ENCODE data around the gene LIFR. TPM values are rescaled to one million over a fixed set of nuclear protein-coding genes. Genes with fewer than 3 reads are reported as not detected.

Gene LIFR
- total RNA-seq, 2 donors from 2014 or later = 68.5 to 120 TPM

GRCh38 chr5:38453921-38454320 is 102.5 kb downstream of the LIFR start:
- no peak for TF ChIP-seq POLR2A (IDR thresholded peaks at IDR 0.05)
- TF ChIP-seq POLR2AphosphoS5 (IDR thresholded peaks at IDR 0.05) = no peak
- TF ChIP-seq CTCF (IDR thresholded peaks at IDR 0.05) = no peak
- no peak overlapping the region for H3K4me3 ChIP-seq
- H3K27ac ChIP-seq = no peak overlapping the region
- WGBS = 93% methylated on average over 11 of the region's 11 CpGs
- H3K4me1 ChIP-seq (replicated peaks) = no peaks in the 10 kb centered on the region
- DNase-seq (ENCODE audit: low spot score) = no peak
- no peaks in the 10 kb centered on the region for H3K36me3 ChIP-seq
- intact Hi-C loops (cut with DNase I) = no loop called here
- H3K9me3 ChIP-seq = no peaks in the 10 kb centered on the region
- H3K27me3 ChIP-seq (replicated peaks; ENCODE audit: insufficient read depth) = no peaks in the 10 kb centered on the region

GRCh38 chr5:38453506-38453905 is 102.9 kb downstream of the LIFR start:
- intact Hi-C loops (cut with DNase I) = no loop called here
- H3K27me3 ChIP-seq (replicated peaks; ENCODE audit: insufficient read depth) = no peaks in the 10 kb centered on the region
- H3K9me3 ChIP-seq = no peaks in the 10 kb centered on the region
- no peak overlapping the region for H3K27ac ChIP-seq
- H3K4me3 ChIP-seq = no peak overlapping the region
- no peaks in the 10 kb centered on the region for H3K36me3 ChIP-seq
- H3K4me1 ChIP-seq (replicated peaks) = no peaks in the 10 kb centered on the region
- no peak for TF ChIP-seq POLR2AphosphoS5 (IDR thresholded peaks at IDR 0.05)
- TF ChIP-seq POLR2A (IDR thresholded peaks at IDR 0.05) = no peak
- no peak for TF ChIP-seq CTCF (IDR thresholded peaks at IDR 0.05)
- 73% methylated on average over 3 of the region's 3 CpGs for WGBS
- no peak for DNase-seq (ENCODE audit: low spot score)

- intact Hi-C loops (cut with DNase I) = no loop called here
- Histone ChIP-seq H3K36me3 (no peaks in the 10 kb centered on the region), H3K4me1 (replicated peaks) (no peaks in the 10 kb centered on the region), H3K4me3 (no peak overlapping the region), H3K27me3 (replicated peaks; ENCODE audit: insufficient read depth) (no peaks in the 10 kb centered on the region), H3K9me3 (no peaks in the 10 kb centered on the region), H3K27ac (no peak overlapping the region)
- TF ChIP-seq CTCF (IDR thresholded peaks at IDR 0.05) = no peak
- TF ChIP-seq POLR2A (IDR thresholded peaks at IDR 0.05) = no peak
- no peak for TF ChIP-seq POLR2AphosphoS5 (IDR thresholded peaks at IDR 0.05)
- no peak for DNase-seq (ENCODE audit: low spot score)
- 79% methylated on average over 4 of the region's 4 CpGs for WGBS
These were observed 104.2 kb downstream of the LIFR start for GRCh38 chr5:38452201-38452600.

GRCh38 chr5:38451074-38451725 is 105.2 kb downstream of the LIFR start:
- H3K36me3 ChIP-seq = no peaks in the 10 kb centered on the region
- H3K4me1 ChIP-seq (replicated peaks) = no peaks in the 10 kb centered on the region
- no peaks in the 10 kb centered on the region for H3K27me3 ChIP-seq (replicated peaks; ENCODE audit: insufficient read depth)
- H3K27ac ChIP-seq = no peak overlapping the region
- WGBS = 78% methylated on average over 9 of the region's 9 CpGs
- intact Hi-C loops (cut with DNase I) = no loop called here
- TF ChIP-seq POLR2A (IDR thresholded peaks at IDR 0.05) = no peak
- no peak for TF ChIP-seq POLR2AphosphoS5 (IDR thresholded peaks at IDR 0.05)
- no peak for TF ChIP-seq CTCF (IDR thresholded peaks at IDR 0.05)
- no peak for DNase-seq (ENCODE audit: low spot score)
- no peaks in the 10 kb centered on the region for H3K9me3 ChIP-seq
- H3K4me3 ChIP-seq = no peak overlapping the region

GRCh38 chr5:38450627-38451026 is 105.8 kb downstream of the LIFR start:
- DNase-seq (ENCODE audit: low spot score) = no peak
- TF ChIP-seq POLR2A (IDR thresholded peaks at IDR 0.05) (no peak), POLR2AphosphoS5 (IDR thresholded peaks at IDR 0.05) (no peak), CTCF (IDR thresholded peaks at IDR 0.05) (no peak)
- intact Hi-C loops (cut with DNase I) = no loop called here
- WGBS = 88% methylated on average over 6 of the region's 6 CpGs
- Histone ChIP-seq H3K9me3 (no peaks in the 10 kb centered on the region), H3K4me1 (replicated peaks) (no peaks in the 10 kb centered on the region), H3K27me3 (replicated peaks; ENCODE audit: insufficient read depth) (no peaks in the 10 kb centered on the region), H3K4me3 (no peak overlapping the region), H3K36me3 (no peaks in the 10 kb centered on the region), H3K27ac (no peak overlapping the region)

Measured in prostate gland (tissue), 2 donors.